Smooth muscle cell (in vitro differentiated cells): ENCODE results near the gene DENND1C. TPM values are rescaled to one million over a fixed set of nuclear protein-coding genes. Genes with fewer than 3 reads are reported as not detected.

ENCODE experiments used
- DNase-seq: peaks from one replicate; lab custom pipeline; 2025; ENCODE audit not compliant: unreplicated experiment; lab: John Stamatoyannopoulos, UW
- H2AFZ ChIP-seq: fragments of 200-600 bp; sonication (generic); 2 replicates; pipeline ENCODE4 v1.6.0; 2016; ENCODE audit warnings: antibody characterized with exemption, low read depth, mild to moderate bottlenecking
- H3F3A ChIP-seq: fragments of 200-600 bp; sonication (generic); 2 replicates; pipeline ENCODE4 v1.6.0; 2017; ENCODE audit warnings: antibody characterized with exemption, low read depth
- H3K27ac ChIP-seq: fragments of 200-600 bp; sonication (generic); 2 replicates; pipeline ENCODE4 v1.5.1; 2016; ENCODE audit warnings: low read depth, mild to moderate bottlenecking
- H3K27me3 ChIP-seq: fragments of 200-600 bp; sonication (generic); 2 replicates; pipeline ENCODE4 v1.6.1; 2016; ENCODE audit warnings: low read depth, mild to moderate bottlenecking
- H3K36me3 ChIP-seq: fragments of 200-600 bp; sonication (generic); 2 replicates; pipeline ENCODE4 v1.5.1; 2016; ENCODE audit warnings: low read depth
- H3K4me1 ChIP-seq: fragments of 200-600 bp; sonication (generic); 2 replicates; pipeline ENCODE4 v1.5.1; 2016; ENCODE audit warnings: low read depth
- H3K4me2 ChIP-seq: fragments of 200-600 bp; sonication (generic); 2 replicates; pipeline ENCODE4 v1.6.0; 2016; ENCODE audit warnings: mild to moderate bottlenecking
- H3K4me3 ChIP-seq: fragments of 200-600 bp; sonication (generic); 2 replicates; pipeline ENCODE4 v1.5.1; 2016; ENCODE audit warnings: mild to moderate bottlenecking
- H3K79me2 ChIP-seq: fragments of 200-600 bp; sonication (generic); 2 replicates; pipeline ENCODE4 v1.6.0; 2016; ENCODE audit warnings: low read depth, mild to moderate bottlenecking
- H3K9ac ChIP-seq: fragments of 200-600 bp; sonication (generic); 2 replicates; pipeline ENCODE4 v1.6.0; 2016; ENCODE audit warnings: low read depth
- H3K9me3 ChIP-seq: fragments of 200-600 bp; sonication (generic); replicated peaks from 2 replicates; pipeline ENCODE4 v1.5.1; 2016; ENCODE audit warnings: low read depth
- H4K20me1 ChIP-seq: fragments of 200-600 bp; sonication (generic); 2 replicates; pipeline ENCODE4 v1.6.0; 2016; ENCODE audit warnings: low read depth
- WGBS: methylation state at CpG from one replicate; pipeline ENCODE4 v1.1.7; 2016; ENCODE audit warnings: low lambda C conversion rate; 5-methylcytosine and 5-hydroxymethylcytosine counted together
- polyA plus RNA-seq: library from polyadenylated mRNA; unstranded; fragments of >200 nt; fragmentation: Nextera tagmentation; extraction: Ambion mirVana; gene quantifications from 2 replicates; pipeline ENCODE4 v1.2.1, GENCODE V29; 2016
- total RNA-seq: library from RNA; depleted of rRNA; stranded (reverse); fragments of >200 nt; gene quantifications from 2 replicates; pipeline ENCODE4 v1.2.3, GENCODE V29; 2014
- TF ChIP-seq, protein P1 (sequence below): fragments of 200-600 bp; sonication (generic); IDR thresholded peaks from 2 replicates; pipeline ENCODE4 v1.5.1; 2017; ENCODE audit warnings: borderline replicate concordance, mild to moderate bottlenecking, antibody characterized with exemption; ENCODE audit not compliant: insufficient read depth, poor library complexity, severe bottlenecking

DENND1C gene
- total and polyA plus RNA-seq, 2 experiments from 2014 or later, result 0.67 TPM; not detected in 1

DNA sequence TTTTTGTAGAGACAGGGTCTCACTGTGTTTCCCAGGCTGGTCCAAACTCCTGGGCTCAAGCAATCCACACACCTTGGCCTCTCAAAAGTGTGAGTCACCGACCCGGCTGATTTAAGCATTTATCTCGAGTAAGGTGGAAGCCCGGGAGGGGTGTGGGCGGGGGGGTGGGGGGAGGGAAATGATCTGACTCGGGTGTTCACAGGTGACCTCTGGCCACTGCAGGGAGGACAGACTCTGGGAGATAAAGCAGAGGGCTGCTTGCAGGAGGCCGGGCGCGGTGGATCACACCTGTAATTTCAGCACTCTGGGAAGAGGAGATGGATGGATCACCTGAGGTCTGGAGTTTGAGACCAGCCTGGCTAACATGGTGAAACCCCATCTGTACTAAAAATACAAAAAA is 7.9 kb downstream of the DENND1C start:
- Histone ChIP-seq H3K4me3 (no peak overlapping the region), H3K4me1 (peaks cover 9% of the 10 kb centered on the region), H2AFZ (no peak overlapping the region), H3K27me3 (peaks cover 23% of the 10 kb centered on the region), H3K79me2 (no peaks in the 10 kb centered on the region), H3F3A (no peaks in the 10 kb centered on the region), H3K4me2 (no peak overlapping the region), H3K9ac (no peak overlapping the region), H4K20me1 (no peaks in the 10 kb centered on the region), H3K9me3 (no peaks in the 10 kb centered on the region), H3K27ac (no peak overlapping the region), H3K36me3 (no peaks in the 10 kb centered on the region)
- 55% methylated on average over 9 of the region's 9 CpGs for WGBS
- DNase-seq, result no peak
- TF ChIP-seq, protein P1, sequence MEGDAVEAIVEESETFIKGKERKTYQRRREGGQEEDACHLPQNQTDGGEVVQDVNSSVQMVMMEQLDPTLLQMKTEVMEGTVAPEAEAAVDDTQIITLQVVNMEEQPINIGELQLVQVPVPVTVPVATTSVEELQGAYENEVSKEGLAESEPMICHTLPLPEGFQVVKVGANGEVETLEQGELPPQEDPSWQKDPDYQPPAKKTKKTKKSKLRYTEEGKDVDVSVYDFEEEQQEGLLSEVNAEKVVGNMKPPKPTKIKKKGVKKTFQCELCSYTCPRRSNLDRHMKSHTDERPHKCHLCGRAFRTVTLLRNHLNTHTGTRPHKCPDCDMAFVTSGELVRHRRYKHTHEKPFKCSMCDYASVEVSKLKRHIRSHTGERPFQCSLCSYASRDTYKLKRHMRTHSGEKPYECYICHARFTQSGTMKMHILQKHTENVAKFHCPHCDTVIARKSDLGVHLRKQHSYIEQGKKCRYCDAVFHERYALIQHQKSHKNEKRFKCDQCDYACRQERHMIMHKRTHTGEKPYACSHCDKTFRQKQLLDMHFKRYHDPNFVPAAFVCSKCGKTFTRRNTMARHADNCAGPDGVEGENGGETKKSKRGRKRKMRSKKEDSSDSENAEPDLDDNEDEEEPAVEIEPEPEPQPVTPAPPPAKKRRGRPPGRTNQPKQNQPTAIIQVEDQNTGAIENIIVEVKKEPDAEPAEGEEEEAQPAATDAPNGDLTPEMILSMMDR, result no peak

DNA sequence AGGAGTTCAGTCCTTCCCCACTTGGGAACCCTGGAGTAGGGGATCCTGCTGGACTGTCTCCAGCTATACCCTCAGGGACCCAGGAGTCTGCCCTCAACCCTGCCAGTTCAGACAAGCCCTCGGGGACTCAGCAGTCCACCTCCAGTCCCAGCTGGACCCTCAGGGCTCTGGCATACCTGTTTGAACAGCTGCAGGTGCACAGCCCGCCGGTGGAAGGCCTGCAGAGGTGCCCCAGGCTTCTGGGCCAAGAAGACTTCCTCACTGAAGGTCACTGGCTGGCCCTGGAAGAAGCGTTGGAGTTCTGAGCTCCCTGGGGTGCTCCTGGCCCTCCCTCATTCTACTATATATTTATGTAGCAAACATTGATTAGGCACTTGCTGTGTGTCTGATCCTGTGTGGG is 8.9 kb downstream of the DENND1C start:
- Histone ChIP-seq H3K4me2 (no peak overlapping the region), H3K27ac (no peak overlapping the region), H4K20me1 (no peaks in the 10 kb centered on the region), H3K4me3 (no peak overlapping the region), H3F3A (no peaks in the 10 kb centered on the region), H3K36me3 (no peaks in the 10 kb centered on the region), H3K9me3 (no peaks in the 10 kb centered on the region), H3K4me1 (peaks cover 9% of the 10 kb centered on the region), H2AFZ (no peak overlapping the region), H3K9ac (no peak overlapping the region), H3K79me2 (no peaks in the 10 kb centered on the region), H3K27me3 (peaks cover 23% of the 10 kb centered on the region)
- WGBS, result 76% methylated on average over 4 of the region's 4 CpGs
- TF ChIP-seq, protein P1, result no peak
- DNase-seq, result no peak

DNA sequence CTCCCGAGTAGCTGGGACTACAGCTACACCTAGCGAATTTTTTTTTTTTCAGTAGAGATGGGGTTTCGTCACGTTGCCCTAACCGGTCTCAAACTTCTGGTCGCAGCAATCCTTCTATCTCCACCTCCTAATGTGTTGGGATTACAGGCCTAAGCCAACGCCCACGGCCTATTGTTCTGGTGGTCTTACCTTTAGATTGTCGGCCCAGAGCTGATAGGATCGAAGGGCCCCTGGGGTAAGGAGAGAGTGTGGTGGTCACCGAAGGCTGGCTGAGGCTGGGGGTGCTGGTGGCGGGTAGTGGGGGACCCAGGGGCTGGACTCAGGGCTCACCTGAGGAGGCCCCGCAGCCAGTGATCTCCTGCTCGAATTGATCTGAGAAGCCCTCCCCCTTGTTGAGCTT is 10.5 kb downstream of the DENND1C start:
- H4K20me1 ChIP-seq, result no peaks in the 10 kb centered on the region
- H3K4me3 ChIP-seq, result no peak overlapping the region
- H3K9ac ChIP-seq, result no peak overlapping the region
- H3K4me1 ChIP-seq, result peaks cover 9% of the 10 kb centered on the region
- no peak overlapping the region for H2AFZ ChIP-seq
- H3K27ac ChIP-seq, result no peak overlapping the region
- peaks cover 18% of the 10 kb centered on the region for H3K27me3 ChIP-seq
- TF ChIP-seq, protein P1, result no peak
- no peaks in the 10 kb centered on the region for H3K9me3 ChIP-seq
- H3K79me2 ChIP-seq, result no peaks in the 10 kb centered on the region
- H3K36me3 ChIP-seq, result no peaks in the 10 kb centered on the region
- WGBS, result 76% methylated on average over 14 of the region's 14 CpGs
- H3K4me2 ChIP-seq, result no peak overlapping the region
- no peak for DNase-seq
- H3F3A ChIP-seq, result no peaks in the 10 kb centered on the region

DNA sequence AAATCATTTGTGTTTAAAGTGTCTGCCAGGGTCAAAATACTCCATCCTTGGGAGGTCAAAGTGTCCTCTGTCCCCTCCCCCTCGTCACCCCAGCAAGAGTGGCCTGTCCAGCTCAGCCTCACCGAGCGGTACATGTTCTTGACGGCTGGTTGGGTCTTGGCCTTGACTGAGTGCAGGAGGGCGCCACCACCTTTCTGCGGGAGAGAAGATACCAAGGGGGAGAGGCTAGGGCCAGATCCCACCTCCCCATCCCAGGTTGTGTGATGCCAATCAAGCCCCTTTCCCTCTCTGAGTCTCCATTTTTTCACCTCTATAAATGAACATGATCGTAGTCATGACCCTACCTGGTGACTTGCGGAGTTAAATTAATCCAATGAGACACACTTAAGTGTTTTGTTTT is 11.4 kb downstream of the DENND1C start:
- Histone ChIP-seq H3K27ac (no peak overlapping the region), H3K36me3 (no peaks in the 10 kb centered on the region), H3K4me3 (no peak overlapping the region), H3F3A (no peaks in the 10 kb centered on the region), H3K79me2 (no peaks in the 10 kb centered on the region), H3K9ac (no peak overlapping the region), H3K4me2 (no peak overlapping the region), H4K20me1 (no peaks in the 10 kb centered on the region), H3K27me3 (peaks cover 16% of the 10 kb centered on the region), H2AFZ (no peak overlapping the region), H3K9me3 (no peaks in the 10 kb centered on the region), H3K4me1 (peaks cover under 1% of the 10 kb centered on the region)
- DNase-seq, result no peak
- TF ChIP-seq, protein P1, result no peak
- 90% methylated on average over 8 of the region's 8 CpGs for WGBS
